Naive thymus-derived CD4-positive, alpha-beta T cell (primary cell): ENCODE data around the gene OR1F1. TPM values are rescaled to one million over a fixed set of nuclear protein-coding genes. Genes with fewer than 3 reads are reported as not detected.

Source experiments
- ATAC-seq: fragments of 150-1000 bp; cut with Tn5 transposase; 2 replicates; pipeline ENCODE4 v1.10.0; 2021; ENCODE audit warnings: mild to moderate bottlenecking, moderate library complexity
- CTCF ChIA-PET: fragments of 350-600 bp; sonication (Branson Sonifier 250); formaldehyde crosslinking; loops from one replicate; lab custom pipeline; 2021; ENCODE audit warnings: antibody characterized with exemption; lab: Charles Lee
- POLR2A ChIA-PET: fragments of 350-600 bp; sonication (Branson Sonifier 250); formaldehyde crosslinking; loops from one replicate; lab custom pipeline; 2021; ENCODE audit warnings: antibody characterized with exemption, inconsistent platforms; lab: Charles Lee
- DNase-seq, 9 donors: peaks; one replicate each; pipeline versions ENCODE4 v3.0.0 to v3.0.0-alpha.2; 2020 to 2022; ENCODE audit warnings: mixed read lengths in 1 of 9
- H3K27ac ChIP-seq: one replicate; pipeline ENCODE4 v1.7.0; 2013; ENCODE audit warnings: mild to moderate bottlenecking, low read depth, low read length, moderate library complexity
- H3K27me3 ChIP-seq, 2 donors: one replicate each; pipeline ENCODE4 v1.7.0; 2013; ENCODE audit warnings: low read length in 2 of 2, mild to moderate bottlenecking in 2 of 2, moderate library complexity in 2 of 2; ENCODE audit not compliant: control insufficient read depth in 2 of 2, insufficient read depth in 2 of 2
- H3K36me3 ChIP-seq, 3 experiments: 1 replicate in 2 of 3; 2 replicates in 1 of 3; pipeline ENCODE4 v1.7.0; 2013; ENCODE audit warnings: low read length in 3 of 3, mild to moderate bottlenecking in 3 of 3, moderate library complexity in 1 of 3; ENCODE audit not compliant: insufficient read depth in 3 of 3, control insufficient read depth in 2 of 3
- H3K4me1 ChIP-seq, 2 donors: one replicate each; pipeline ENCODE4 v1.7.0; 2013; ENCODE audit warnings: low read length in 2 of 2, mild to moderate bottlenecking in 2 of 2, moderate library complexity in 1 of 2; ENCODE audit not compliant: control insufficient read depth in 2 of 2, insufficient read depth in 2 of 2
- H3K4me3 ChIP-seq: 2 replicates; pipeline ENCODE4 v1.7.0; 2013; ENCODE audit warnings: mild to moderate bottlenecking, low read length
- H3K9me3 ChIP-seq, 3 experiments: 1 replicate in 2 of 3; 2 replicates in 1 of 3; pipeline ENCODE4 v1.7.0; 2013; ENCODE audit warnings: low read length in 3 of 3; ENCODE audit not compliant: control insufficient read depth in 2 of 3
- H3K27ac Mint-ChIP-seq, 9 donors: one replicate each; pipeline ENCODE4 v1.8.0; 2020 to 2022; ENCODE audit warnings: mixed read lengths in 9 of 9, mild to moderate bottlenecking in 8 of 9, moderate library complexity in 5 of 9, inconsistent platforms in 2 of 9
- H3K27me3 Mint-ChIP-seq, 5 donors: one replicate each; pipeline ENCODE4 v1.8.0; 2021 to 2022; ENCODE audit warnings: mixed read lengths in 5 of 5, mild to moderate bottlenecking in 1 of 5
- H3K36me3 Mint-ChIP-seq, 5 donors: one replicate each; pipeline ENCODE4 v1.8.0; 2020 to 2022; ENCODE audit warnings: mixed read lengths in 5 of 5, mild to moderate bottlenecking in 3 of 5, inconsistent platforms in 1 of 5
- H3K4me1 Mint-ChIP-seq, 7 donors: one replicate each; pipeline ENCODE4 v1.8.0; 2020 to 2022; ENCODE audit warnings: mixed read lengths in 7 of 7, mild to moderate bottlenecking in 3 of 7, inconsistent platforms in 1 of 7
- H3K4me3 Mint-ChIP-seq, 10 donors: one replicate each; pipeline ENCODE4 v1.8.0; 2020 to 2022; ENCODE audit warnings: mild to moderate bottlenecking in 10 of 10, mixed read lengths in 10 of 10, moderate library complexity in 6 of 10, inconsistent platforms in 2 of 10
- H3K9me3 Mint-ChIP-seq, 11 donors: one replicate each; pipeline ENCODE4 v1.8.0; 2020 to 2022; ENCODE audit warnings: mixed read lengths in 11 of 11, mild to moderate bottlenecking in 4 of 11, inconsistent platforms in 1 of 11, moderate library complexity in 1 of 11
- intact Hi-C, 2 donors: fragments of 100-400 bp; cut with micrococcal nuclease; formaldehyde crosslinking; loops; one replicate each; pipeline ENCODE4 v1.15.1; 2023
- polyA plus RNA-seq, 2 donors: library from polyadenylated mRNA; unstranded; fragments of 300-500 nt; fragmentation: Illumina TruSeq; gene quantifications; one replicate each; pipeline ENCODE4 v1.2.3, GENCODE V29; 2021
- total RNA-seq, 6 experiments: library from RNA in 5 of 6; stranded (reverse) in 5 of 6; gene quantifications; 1 replicate in 5 of 6; 2 replicates in 1 of 6; pipeline ENCODE4 v1.2.3 and lab custom pipeline; 2021 to 2026

Gene OR1F1
- total and polyA plus RNA-seq, 7 experiments from 2014 or later = 0.35 to 0.41 (median 0.38) TPM; not detected in 4

- ChIA-PET POLR2A (interaction anchor here (0.7 to 1.2 kb wide), 2 partner anchors 18 to 44 kb away, joined by 3 to 4 read pairs; no protein-coding TSS in a partner anchor), CTCF (interaction anchor here (0.6 kb wide), 1 partner anchor 276 kb away, joined by 3 read pairs; no protein-coding TSS in a partner anchor)
- H3K36me3 ChIP-seq = no peaks in the 10 kb centered on the region
Measured at GRCh38 chr16:3249451-3249850, 61.4 kb downstream of the OR1F1 start.

GRCh38 chr16:3252967-3253366, 65.0 kb downstream of the OR1F1 start:
- H3K27me3 ChIP-seq = no peaks in the 10 kb centered on the region
- no peaks in the 10 kb centered on the region for H3K9me3 ChIP-seq
- intact Hi-C loops = no loop called here
- no peak overlapping the region for H3K27ac ChIP-seq
- H3K27me3 Mint-ChIP-seq = no peaks in the 10 kb centered on the region
- POLR2A ChIA-PET = interaction anchor here (0.7 to 1.0 kb wide), 3 partner anchors 14 to 31 kb away, joined by 3 to 4 read pairs (median 3); no protein-coding TSS in a partner anchor
- no peaks in the 10 kb centered on the region for H3K36me3 ChIP-seq
- H3K36me3 Mint-ChIP-seq = peaks cover 0 to 4% (median 0%) of the 10 kb centered on the region in 5 donors
- H3K4me1 ChIP-seq = no peaks in the 10 kb centered on the region
- no peak overlapping the region for H3K27ac Mint-ChIP-seq
- H3K4me1 Mint-ChIP-seq = peaks cover 0 to 6% (median 0%) of the 10 kb centered on the region in 7 donors
- H3K4me3 ChIP-seq = no peak overlapping the region
- DNase-seq = no peak
- no peak overlapping the region for H3K4me3 Mint-ChIP-seq
- CTCF ChIA-PET = interaction anchor here (0.7 kb wide), 1 partner anchor 10 kb away, joined by 6 read pairs; no protein-coding TSS in a partner anchor
- no peak for ATAC-seq
- peaks cover 0 to 6% (median 0%) of the 10 kb centered on the region in 11 donors for H3K9me3 Mint-ChIP-seq

More at GRCh38 chr16:3249451-3249850, 61.4 kb downstream of the OR1F1 start:
- Mint-ChIP-seq H3K36me3 (peaks cover 0 to 4% (median 0%) of the 10 kb centered on the region in 5 donors), H3K4me3 (no peak overlapping the region), H3K4me1 (peaks cover 0 to 9% (median 0%) of the 10 kb centered on the region in 7 donors), H3K27me3 (peaks cover 0 to 11% (median 4%) of the 10 kb centered on the region in 5 donors), H3K9me3 (peaks cover 0 to 6% (median 0%) of the 10 kb centered on the region in 11 donors), H3K27ac (no peak overlapping the region)
- H3K27ac ChIP-seq = no peak overlapping the region
- no peak overlapping the region for H3K4me3 ChIP-seq
- intact Hi-C loops = no loop called here
- no peak for DNase-seq
- H3K4me1 ChIP-seq = no peaks in the 10 kb centered on the region
- no peak for ATAC-seq
- H3K27me3 ChIP-seq = no peaks in the 10 kb centered on the region
- H3K9me3 ChIP-seq = no peaks in the 10 kb centered on the region

GRCh38 chr16:3254309-3254708, 66.3 kb downstream of the OR1F1 start:
- ChIA-PET POLR2A (interaction anchor here (0.9 to 2.7 kb wide), 2 partner anchors 9 to 20 kb away, joined by 3 to 7 read pairs; partner anchors contain the start of gene ZNF200), CTCF (interaction anchor here (0.9 kb wide), 1 partner anchor 226 kb away, joined by 3 read pairs; no protein-coding TSS in a partner anchor)
- no peaks in the 10 kb centered on the region for H3K27me3 Mint-ChIP-seq
- Histone ChIP-seq H3K9me3 (no peaks in the 10 kb centered on the region), H3K27ac (no peak overlapping the region), H3K36me3 (no peaks in the 10 kb centered on the region), H3K4me1 (no peaks in the 10 kb centered on the region), H3K4me3 (no peak overlapping the region), H3K27me3 (no peaks in the 10 kb centered on the region)
- H3K4me3 Mint-ChIP-seq = no peak overlapping the region
- H3K4me1 Mint-ChIP-seq = peaks cover 0 to 6% (median 0%) of the 10 kb centered on the region in 7 donors
- peaks cover 0 to 6% (median 0%) of the 10 kb centered on the region in 11 donors for H3K9me3 Mint-ChIP-seq
- no peak overlapping the region for H3K27ac Mint-ChIP-seq
- intact Hi-C loops = no loop called here
- DNase-seq = no peak
- H3K36me3 Mint-ChIP-seq = peaks cover 0 to 4% (median 0%) of the 10 kb centered on the region in 5 donors
- no peak for ATAC-seq

Other genes starting within 250 kb of the OR1F1 start
- gene KREMEN2, start 223.9 kb upstream of the OR1F1 start, total RNA-seq = not detected
- not detected for gene KREMEN2, start 223.9 kb upstream of the OR1F1 start, polyA plus RNA-seq
- 10 to 100 TPM in 1 of 5 experiments, 1 to 10 TPM in 1, under 1 TPM in 3; 0.40 to 39.4 (median 0.79) TPM for gene PAQR4, start 218.9 kb upstream of the OR1F1 start, total RNA-seq
- gene PAQR4, start 218.9 kb upstream of the OR1F1 start, polyA plus RNA-seq = under 1 TPM in 1 of 2 donors, not detected in 1; 0.54 TPM
- 10 to 100 TPM in 1 of 5 experiments, under 1 TPM in 1, not detected in 3; 0.93 to 89.1 TPM for gene PKMYT1, start 207.8 kb upstream of the OR1F1 start, total RNA-seq
- not detected for gene PKMYT1, start 207.8 kb upstream of the OR1F1 start, polyA plus RNA-seq
- under 1 TPM in 2 of 5 experiments, not detected in 3; 0.15 to 0.37 TPM for gene CLDN9, start 175.3 kb upstream of the OR1F1 start, total RNA-seq
- not detected for gene CLDN9, start 175.3 kb upstream of the OR1F1 start, polyA plus RNA-seq
- not detected for gene CLDN6, start 170.0 kb upstream of the OR1F1 start, total RNA-seq
- not detected for gene CLDN6, start 170.0 kb upstream of the OR1F1 start, polyA plus RNA-seq
- gene TNFRSF12A, start 167.8 kb upstream of the OR1F1 start, total RNA-seq = 1 to 10 TPM in 3 of 5 experiments, under 1 TPM in 2; 0.57 to 5.9 (median 1.1) TPM
- not detected for gene TNFRSF12A, start 167.8 kb upstream of the OR1F1 start, polyA plus RNA-seq
- gene HCFC1R1, start 164.3 kb upstream of the OR1F1 start, total RNA-seq = 10 to 100 TPM; 11.5 to 29.6 (median 14.9) TPM
- 10 to 100 TPM; 12.0 to 24.6 TPM for gene HCFC1R1, start 164.3 kb upstream of the OR1F1 start, polyA plus RNA-seq
- 10 to 100 TPM; 25.3 to 55.5 (median 26.0) TPM for gene THOC6, start 164.2 kb upstream of the OR1F1 start, total RNA-seq
- gene THOC6, start 164.2 kb upstream of the OR1F1 start, polyA plus RNA-seq = 10 to 100 TPM; 46.3 to 60.6 TPM
- gene BICDL2, start 151.3 kb upstream of the OR1F1 start, total RNA-seq = 1 to 10 TPM in 1 of 5 experiments, not detected in 4; 1.0 TPM
- not detected for gene BICDL2, start 151.3 kb upstream of the OR1F1 start, polyA plus RNA-seq
- 10 to 100 TPM in 2 of 5 experiments, 1 to 10 TPM in 1, under 1 TPM in 2; 0.73 to 64.4 (median 3.7) TPM for gene MMP25, start 141.6 kb upstream of the OR1F1 start, total RNA-seq
- gene MMP25, start 141.6 kb upstream of the OR1F1 start, polyA plus RNA-seq = under 1 TPM; 0.64 to 0.93 TPM
- gene IL32, start 122.6 kb upstream of the OR1F1 start, total RNA-seq = 1,000 to 10,000 TPM in 1 of 5 experiments, 100 to 1,000 TPM in 4; 351 to 3,697 (median 587) TPM
- 1,000 to 10,000 TPM; 1,418 to 1,605 TPM for gene IL32, start 122.6 kb upstream of the OR1F1 start, polyA plus RNA-seq
- gene ZSCAN10, start 88.9 kb upstream of the OR1F1 start, total RNA-seq = under 1 TPM in 3 of 5 experiments, not detected in 2; 0.22 to 0.61 (median 0.29) TPM
- gene ZSCAN10, start 88.9 kb upstream of the OR1F1 start, polyA plus RNA-seq = under 1 TPM in 1 of 2 donors, not detected in 1; 0.35 TPM
- gene ZNF205, start 75.6 kb upstream of the OR1F1 start, total RNA-seq = under 1 TPM in 1 of 5 experiments, not detected in 4; 0.29 TPM
- gene ZNF205, start 75.6 kb upstream of the OR1F1 start, polyA plus RNA-seq = under 1 TPM in 1 of 2 donors, not detected in 1; 0.09 TPM
- 10 to 100 TPM in 3 of 5 experiments, 1 to 10 TPM in 2; 3.8 to 14.0 (median 11.8) TPM for gene ZNF213, start 53.2 kb upstream of the OR1F1 start, total RNA-seq
- 1 to 10 TPM; 1.7 to 3.4 TPM for gene ZNF213, start 53.2 kb upstream of the OR1F1 start, polyA plus RNA-seq
- gene ZNF200, start 47.0 kb downstream of the OR1F1 start, total RNA-seq = 10 to 100 TPM in 3 of 5 experiments, 1 to 10 TPM in 2; 4.8 to 33.3 (median 16.6) TPM
- gene ZNF200, start 47.0 kb downstream of the OR1F1 start, polyA plus RNA-seq = 10 to 100 TPM; 12.3 to 20.2 TPM
- gene MEFV, start 68.4 kb downstream of the OR1F1 start, total RNA-seq = 10 to 100 TPM in 1 of 5 experiments, 1 to 10 TPM in 1, under 1 TPM in 2, not detected in 1; 0.38 to 38.1 (median 2.4) TPM
- gene MEFV, start 68.4 kb downstream of the OR1F1 start, polyA plus RNA-seq = under 1 TPM in 1 of 2 donors, not detected in 1; 0.18 TPM
- gene ZNF263, start 95.3 kb downstream of the OR1F1 start, total RNA-seq = 10 to 100 TPM; 26.1 to 51.6 (median 36.9) TPM
- 10 to 100 TPM; 61.1 to 80.2 TPM for gene ZNF263, start 95.3 kb downstream of the OR1F1 start, polyA plus RNA-seq
- gene TIGD7, start 117.2 kb downstream of the OR1F1 start, total RNA-seq = 10 to 100 TPM in 2 of 5 experiments, 1 to 10 TPM in 3; 4.9 to 18.4 (median 5.5) TPM
- 1 to 10 TPM; 5.6 to 6.0 TPM for gene TIGD7, start 117.2 kb downstream of the OR1F1 start, polyA plus RNA-seq
- 10 to 100 TPM; 27.7 to 90.6 (median 53.4) TPM for gene ZNF75A, start 117.3 kb downstream of the OR1F1 start, total RNA-seq
- gene ZNF75A, start 117.3 kb downstream of the OR1F1 start, polyA plus RNA-seq = 10 to 100 TPM; 31.0 to 35.1 TPM
- gene OR2C1, start 167.7 kb downstream of the OR1F1 start, total RNA-seq = under 1 TPM in 3 of 5 experiments, not detected in 2; 0.35 to 0.65 (median 0.50) TPM
- gene OR2C1, start 167.7 kb downstream of the OR1F1 start, polyA plus RNA-seq = under 1 TPM; 0.24 to 0.65 TPM
- gene ZSCAN32, start 212.8 kb downstream of the OR1F1 start, total RNA-seq = 10 to 100 TPM in 4 of 5 experiments, 1 to 10 TPM in 1; 9.7 to 31.1 (median 19.0) TPM
- 10 to 100 TPM; 14.6 to 24.3 TPM for gene ZSCAN32, start 212.8 kb downstream of the OR1F1 start, polyA plus RNA-seq
- 10 to 100 TPM in 3 of 5 experiments, 1 to 10 TPM in 2; 4.7 to 22.8 (median 13.5) TPM for gene ZNF174, start 213.0 kb downstream of the OR1F1 start, total RNA-seq
- gene ZNF174, start 213.0 kb downstream of the OR1F1 start, polyA plus RNA-seq = 10 to 100 TPM; 11.0 to 26.4 TPM